Neural cell (in vitro differentiated cells): ENCODE results near the gene SUSD6. TPM values are rescaled to one million over a fixed set of nuclear protein-coding genes. Genes with fewer than 3 reads are reported as not detected.

ENCODE experiments used
- H2AFZ ChIP-seq: fragments of 200-600, 300-800 bp; sonication (generic), shearing (Covaris generic); 2 replicates; pipeline ENCODE4 v1.6.0; 2014; ENCODE audit warnings: low read depth, mild to moderate bottlenecking, antibody characterized with exemption, low read length, moderate library complexity
- H3F3A ChIP-seq: fragments of 200-600 bp; shearing (Covaris generic); 2 replicates; pipeline ENCODE4 v1.6.1; 2016; ENCODE audit warnings: mild to moderate bottlenecking, moderate library complexity, mixed read lengths, antibody characterized with exemption, low read length; ENCODE audit not compliant: insufficient read depth, poor library complexity, severe bottlenecking
- H3K27ac ChIP-seq: fragments of 200-600, 300-800 bp; sonication (generic), shearing (Covaris generic); 2 replicates; pipeline ENCODE4 v1.5.1; 2014; ENCODE audit warnings: mild to moderate bottlenecking, low read length, moderate library complexity
- H3K27me3 ChIP-seq: fragments of 300-800, 200-600 bp; sonication (generic), shearing (Covaris generic); 2 replicates; pipeline ENCODE4 v1.6.0; 2014; ENCODE audit warnings: mild to moderate bottlenecking, low read depth, low read length, moderate library complexity; ENCODE audit not compliant: insufficient read depth
- H3K36me3 ChIP-seq: fragments of 300-800, 200-600 bp; sonication (generic), shearing (Covaris generic); 2 replicates; pipeline ENCODE4 v1.5.1; 2014; ENCODE audit warnings: mild to moderate bottlenecking, antibody characterized with exemption, low read length, moderate library complexity; ENCODE audit not compliant: insufficient read depth
- H3K4me2 ChIP-seq: fragments of 300-800, 200-600 bp; sonication (generic), shearing (Covaris generic); 2 replicates; pipeline ENCODE4 v1.6.0; 2014; ENCODE audit warnings: mild to moderate bottlenecking, low read length
- H3K4me3 ChIP-seq: fragments of 300-800, 200-600 bp; sonication (generic), shearing (Covaris generic); 2 replicates; pipeline ENCODE4 v1.5.1; 2014; ENCODE audit warnings: mild to moderate bottlenecking, low read length, moderate library complexity
- H3K79me2 ChIP-seq: fragments of 200-600 bp; shearing (Covaris generic); replicated peaks from 2 replicates; pipeline ENCODE4 v1.6.0; 2014; ENCODE audit warnings: mild to moderate bottlenecking, low read length, moderate library complexity; ENCODE audit not compliant: insufficient read depth
- H3K9ac ChIP-seq: fragments of 300-800, 200-600 bp; sonication (generic), shearing (Covaris generic); 2 replicates; pipeline ENCODE4 v1.6.1; 2016; ENCODE audit warnings: mild to moderate bottlenecking, low read length, mixed read lengths
- H3K9me2 ChIP-seq: fragments of 200-600 bp; shearing (Covaris generic); 2 replicates; pipeline ENCODE4 v1.6.1; 2016; ENCODE audit warnings: mild to moderate bottlenecking, low read length, mixed read lengths; ENCODE audit not compliant: insufficient read depth
- H3K9me3 ChIP-seq: fragments of 200-600, 300-800 bp; sonication (generic), shearing (Covaris generic); 2 replicates; pipeline ENCODE4 v1.6.1; 2016; ENCODE audit warnings: mild to moderate bottlenecking, mixed run types, low read length, moderate library complexity, mixed read lengths
- H4K20me1 ChIP-seq: fragments of 200-600 bp; shearing (Covaris generic); 2 replicates; pipeline ENCODE4 v1.6.1; 2016; ENCODE audit warnings: mild to moderate bottlenecking, mixed run types; ENCODE audit not compliant: insufficient read depth
- EP300 ChIP-seq: fragments of 450-650 bp; conservative IDR thresholded peaks from 2 replicates; pipeline ENCODE4 v1.6.1; 2014; ENCODE audit warnings: antibody characterized with exemption, mild to moderate bottlenecking, moderate library complexity; ENCODE audit not compliant: poor library complexity, severe bottlenecking
- EZH2 ChIP-seq: fragments of 200-600, 300-800 bp; shearing (Covaris generic), sonication (generic); IDR thresholded peaks from 2 replicates; pipeline ENCODE4 v1.6.1; 2014; ENCODE audit warnings: antibody characterized with exemption, low read length, borderline replicate concordance, mild to moderate bottlenecking; ENCODE audit not compliant: insufficient read depth, poor library complexity, severe bottlenecking
- MXI1 ChIP-seq: fragments of 450-650 bp; conservative IDR thresholded peaks from 2 replicates; pipeline ENCODE4 v1.6.1; 2014; ENCODE audit warnings: antibody characterized with exemption, mild to moderate bottlenecking; ENCODE audit not compliant: poor library complexity, severe bottlenecking
- POLR2AphosphoS5 ChIP-seq: IDR thresholded peaks from 2 replicates; pipeline ENCODE4 v1.6.1; 2012
- RAD21 ChIP-seq: fragments of 450-650 bp; conservative IDR thresholded peaks from 2 replicates; pipeline ENCODE4 v1.6.1; 2014; ENCODE audit warnings: antibody characterized with exemption, mild to moderate bottlenecking, moderate library complexity
- SMC3 ChIP-seq: fragments of 450-650 bp; conservative IDR thresholded peaks from 2 replicates; pipeline ENCODE4 v1.6.1; 2014; ENCODE audit warnings: antibody characterized with exemption, mild to moderate bottlenecking, moderate library complexity; ENCODE audit not compliant: poor library complexity
- TAF1 ChIP-seq: IDR thresholded peaks from 2 replicates; pipeline ENCODE4 v1.6.1; 2012; ENCODE audit warnings: low read depth
- polyA plus RNA-seq: library from polyadenylated mRNA; depleted of rRNA; stranded (reverse); fragments of >200 nt; gene quantifications from 2 replicates; pipeline ENCODE4 v1.2.3, GENCODE V29; 2014
- TF ChIP-seq, protein P1 (sequence below): IDR thresholded peaks from 2 replicates; pipeline ENCODE4 v1.6.1; 2012; ENCODE audit warnings: borderline replicate concordance
- TF ChIP-seq, protein P2 (sequence below): fragments of 450-650 bp; IDR thresholded peaks from 2 replicates; pipeline ENCODE4 v1.5.1; 2014; ENCODE audit warnings: antibody characterized with exemption, mild to moderate bottlenecking, moderate library complexity; ENCODE audit not compliant: poor library complexity, severe bottlenecking

SUSD6 gene
- polyA plus RNA-seq, 1 donor from 2014 or later, result 5.1 TPM

GRCh38 chr14:69663300-69663643 lies 51.9 kb downstream of the SUSD6 start:
- no peak overlapping the region for H3K27ac ChIP-seq
- no peak for TF ChIP-seq SMC3
- no peak for TF ChIP-seq EP300
- TF ChIP-seq, protein P1, sequence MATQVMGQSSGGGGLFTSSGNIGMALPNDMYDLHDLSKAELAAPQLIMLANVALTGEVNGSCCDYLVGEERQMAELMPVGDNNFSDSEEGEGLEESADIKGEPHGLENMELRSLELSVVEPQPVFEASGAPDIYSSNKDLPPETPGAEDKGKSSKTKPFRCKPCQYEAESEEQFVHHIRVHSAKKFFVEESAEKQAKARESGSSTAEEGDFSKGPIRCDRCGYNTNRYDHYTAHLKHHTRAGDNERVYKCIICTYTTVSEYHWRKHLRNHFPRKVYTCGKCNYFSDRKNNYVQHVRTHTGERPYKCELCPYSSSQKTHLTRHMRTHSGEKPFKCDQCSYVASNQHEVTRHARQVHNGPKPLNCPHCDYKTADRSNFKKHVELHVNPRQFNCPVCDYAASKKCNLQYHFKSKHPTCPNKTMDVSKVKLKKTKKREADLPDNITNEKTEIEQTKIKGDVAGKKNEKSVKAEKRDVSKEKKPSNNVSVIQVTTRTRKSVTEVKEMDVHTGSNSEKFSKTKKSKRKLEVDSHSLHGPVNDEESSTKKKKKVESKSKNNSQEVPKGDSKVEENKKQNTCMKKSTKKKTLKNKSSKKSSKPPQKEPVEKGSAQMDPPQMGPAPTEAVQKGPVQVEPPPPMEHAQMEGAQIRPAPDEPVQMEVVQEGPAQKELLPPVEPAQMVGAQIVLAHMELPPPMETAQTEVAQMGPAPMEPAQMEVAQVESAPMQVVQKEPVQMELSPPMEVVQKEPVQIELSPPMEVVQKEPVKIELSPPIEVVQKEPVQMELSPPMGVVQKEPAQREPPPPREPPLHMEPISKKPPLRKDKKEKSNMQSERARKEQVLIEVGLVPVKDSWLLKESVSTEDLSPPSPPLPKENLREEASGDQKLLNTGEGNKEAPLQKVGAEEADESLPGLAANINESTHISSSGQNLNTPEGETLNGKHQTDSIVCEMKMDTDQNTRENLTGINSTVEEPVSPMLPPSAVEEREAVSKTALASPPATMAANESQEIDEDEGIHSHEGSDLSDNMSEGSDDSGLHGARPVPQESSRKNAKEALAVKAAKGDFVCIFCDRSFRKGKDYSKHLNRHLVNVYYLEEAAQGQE, result no peak
- TF ChIP-seq MXI1, result no peak
- TF ChIP-seq, protein P2, sequence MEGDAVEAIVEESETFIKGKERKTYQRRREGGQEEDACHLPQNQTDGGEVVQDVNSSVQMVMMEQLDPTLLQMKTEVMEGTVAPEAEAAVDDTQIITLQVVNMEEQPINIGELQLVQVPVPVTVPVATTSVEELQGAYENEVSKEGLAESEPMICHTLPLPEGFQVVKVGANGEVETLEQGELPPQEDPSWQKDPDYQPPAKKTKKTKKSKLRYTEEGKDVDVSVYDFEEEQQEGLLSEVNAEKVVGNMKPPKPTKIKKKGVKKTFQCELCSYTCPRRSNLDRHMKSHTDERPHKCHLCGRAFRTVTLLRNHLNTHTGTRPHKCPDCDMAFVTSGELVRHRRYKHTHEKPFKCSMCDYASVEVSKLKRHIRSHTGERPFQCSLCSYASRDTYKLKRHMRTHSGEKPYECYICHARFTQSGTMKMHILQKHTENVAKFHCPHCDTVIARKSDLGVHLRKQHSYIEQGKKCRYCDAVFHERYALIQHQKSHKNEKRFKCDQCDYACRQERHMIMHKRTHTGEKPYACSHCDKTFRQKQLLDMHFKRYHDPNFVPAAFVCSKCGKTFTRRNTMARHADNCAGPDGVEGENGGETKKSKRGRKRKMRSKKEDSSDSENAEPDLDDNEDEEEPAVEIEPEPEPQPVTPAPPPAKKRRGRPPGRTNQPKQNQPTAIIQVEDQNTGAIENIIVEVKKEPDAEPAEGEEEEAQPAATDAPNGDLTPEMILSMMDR, result no peak
- no peak for TF ChIP-seq RAD21

DNA sequence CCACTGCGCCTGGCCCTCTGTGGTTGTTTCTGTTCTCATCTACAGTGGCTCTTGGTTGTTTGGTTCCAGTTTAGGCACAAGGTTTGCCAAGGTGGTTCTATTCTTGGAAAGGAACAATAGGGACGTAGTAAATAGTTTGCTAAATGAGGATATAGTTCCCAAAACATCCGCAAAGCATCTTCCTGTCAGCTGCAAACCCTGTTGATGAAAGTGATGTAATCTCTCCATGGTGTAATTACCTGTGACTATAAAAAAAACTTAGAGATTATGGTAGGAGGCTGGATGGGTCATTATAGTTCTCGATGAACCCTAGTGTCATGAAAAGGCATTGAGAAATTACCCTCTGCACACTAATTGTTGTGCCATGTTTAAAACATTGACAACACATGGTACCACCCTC lies 52.9 kb downstream of the SUSD6 start:
- Histone ChIP-seq H3K36me3 (no peaks in the 10 kb centered on the region), H3K79me2 (no peaks in the 10 kb centered on the region)
- TF ChIP-seq RAD21 (no peak), TAF1 (no peak), EP300 (no peak), MXI1 (no peak)

More at GRCh38 chr14:69663300-69663643, 51.9 kb downstream of the SUSD6 start:
- Histone ChIP-seq H3K4me2 (no peak overlapping the region), H3K79me2 (no peaks in the 10 kb centered on the region), H3K27me3 (no peaks in the 10 kb centered on the region), H4K20me1 (no peaks in the 10 kb centered on the region), H2AFZ (no peak overlapping the region), H3K9ac (no peak overlapping the region), H3F3A (no peaks in the 10 kb centered on the region), H3K4me3 (no peak overlapping the region), H3K36me3 (no peaks in the 10 kb centered on the region), H3K9me2 (no peaks in the 10 kb centered on the region), H3K9me3 (no peaks in the 10 kb centered on the region)

GRCh38 chr14:69664865-69665526 lies 53.6 kb downstream of the SUSD6 start:
- Histone ChIP-seq H3K4me3 (no peak overlapping the region), H3K27me3 (no peaks in the 10 kb centered on the region), H3F3A (no peaks in the 10 kb centered on the region), H3K4me2 (no peak overlapping the region), H3K9me3 (no peaks in the 10 kb centered on the region), H2AFZ (no peak overlapping the region), H4K20me1 (no peaks in the 10 kb centered on the region), H3K9ac (no peak overlapping the region), H3K79me2 (no peaks in the 10 kb centered on the region), H3K27ac (no peak overlapping the region), H3K36me3 (no peaks in the 10 kb centered on the region), H3K9me2 (no peaks in the 10 kb centered on the region)
- TF ChIP-seq, protein P2, result no peak
- TF ChIP-seq SMC3, result no peak
- no peak for TF ChIP-seq EP300
- TF ChIP-seq, protein P1, result no peak
- no peak for TF ChIP-seq POLR2AphosphoS5
- TF ChIP-seq RAD21, result no peak
- no peak for TF ChIP-seq MXI1
- TF ChIP-seq EZH2, result no peak
- TF ChIP-seq TAF1, result no peak

More for the DNA sequence above, 52.9 kb downstream of the SUSD6 start:
- Histone ChIP-seq H4K20me1 (no peaks in the 10 kb centered on the region), H3K4me3 (no peak overlapping the region), H3K27me3 (no peaks in the 10 kb centered on the region), H3K27ac (no peak overlapping the region), H3K9me2 (no peaks in the 10 kb centered on the region), H3K9ac (no peak overlapping the region), H3F3A (no peaks in the 10 kb centered on the region), H3K4me2 (no peak overlapping the region), H2AFZ (no peak overlapping the region), H3K9me3 (no peaks in the 10 kb centered on the region)
